ENCODE measurements around the gene ZNF276. TPM values are rescaled to one million over a fixed set of nuclear protein-coding genes. Genes with fewer than 3 reads are reported as not detected.

The ZNF276 gene
- total and polyA plus RNA-seq, 2 of the 8 experiments (the other 6 are each of a cell fraction or from before 2014, with no cell fraction given), result 6.4 to 9.3 TPM

- TF ChIP-seq SAP30 (IDR thresholded peaks at IDR 0.05; ENCODE audit: insufficient read depth, insufficient replicate concordance, low read length), result no peak
Measured at GRCh38 chr16:89721546-89722391, 432 bp downstream of the ZNF276 start (continued).

Data from H1 (cell line).